SK-N-SH (cell line): ENCODE measurements around the gene PLEKHA8. TPM values are rescaled to one million over a fixed set of nuclear protein-coding genes. Genes with fewer than 3 reads are reported as not detected.

Experiments used
- CTCF ChIA-PET: fragments of 300-600, 350-600 bp; formaldehyde crosslinking; extraction: SDS; loops from one replicate; lab custom pipeline; 2021; lab: Yijun Ruan, JAX
- POLR2A ChIA-PET: fragments of 350-600 bp; sonication (Branson Sonifier 250); formaldehyde crosslinking; extraction: SDS; loops from one replicate; lab custom pipeline; 2020; ENCODE audit warnings: antibody characterized with exemption, inconsistent platforms; lab: Yijun Ruan, JAX
- DNase-seq: peaks from one replicate; pipeline ENCODE4 v3.0.0; 2012
- H2AFZ ChIP-seq: fragments of 200-600 bp; sonication (generic); 2 replicates; pipeline ENCODE4 v1.8.1; 2016; ENCODE audit warnings: antibody characterized with exemption, mild to moderate bottlenecking, low read depth
- H3F3A ChIP-seq: fragments of 200-600 bp; sonication (generic); replicated peaks from 2 replicates; pipeline ENCODE3; 2016; ENCODE audit warnings: antibody characterized with exemption, mild to moderate bottlenecking; ENCODE audit not compliant: insufficient read depth
- H3K27ac ChIP-seq, 2 experiments: fragments of 200-500 bp in 1 of 2; fragments of 200-600 bp in 1 of 2; sonication (Bioruptor generic) in 1 of 2; sonication (generic), shearing (Covaris generic) in 1 of 2; 2 replicates each; pipeline versions ENCODE4 v1.5.1 to v1.6.1; 2014 to 2016; ENCODE audit warnings: low read depth in 2 of 2, inconsistent platforms in 1 of 2, low read length in 1 of 2, mild to moderate bottlenecking in 1 of 2, mixed read lengths in 1 of 2
- H3K27me3 ChIP-seq: fragments of 200-600 bp; sonication (generic), shearing (Covaris generic); 2 replicates; pipeline ENCODE4 v1.6.1; 2016; ENCODE audit warnings: mixed run types; ENCODE audit not compliant: insufficient read depth
- H3K36me3 ChIP-seq, 2 experiments: fragments of 200-500 bp in 1 of 2; fragments of 200-600 bp in 1 of 2; sonication (Bioruptor generic) in 1 of 2; sonication (generic) in 1 of 2; replicated peaks in 1 of 2; 2 replicates each; pipeline versions ENCODE3 to v1.5.1; 2014 to 2016; ENCODE audit warnings: low read length in 1 of 2, mild to moderate bottlenecking in 1 of 2; ENCODE audit not compliant: insufficient read depth in 2 of 2, control insufficient read depth in 1 of 2
- H3K4me1 ChIP-seq, 2 experiments: fragments of 200-500 bp in 1 of 2; fragments of 200-600 bp in 1 of 2; sonication (Bioruptor generic) in 1 of 2; sonication (generic), shearing (Covaris generic) in 1 of 2; 2 replicates each; pipeline versions ENCODE4 v1.5.1 to v1.6.1; 2014 to 2016; ENCODE audit warnings: low read depth in 1 of 2, low read length in 1 of 2, mixed run types in 1 of 2; ENCODE audit not compliant: insufficient read depth in 2 of 2, control insufficient read depth in 1 of 2
- H3K4me2 ChIP-seq: fragments of 200-600 bp; sonication (generic), shearing (Covaris generic); 2 replicates; pipeline ENCODE4 v1.6.1; 2017; ENCODE audit warnings: mixed run types
- H3K4me3 ChIP-seq, 2 experiments: fragments of 200-500 bp in 1 of 2; fragments of 200-600 bp in 1 of 2; sonication (Bioruptor generic) in 1 of 2; sonication (generic), shearing (Covaris generic) in 1 of 2; 2 replicates each; pipeline versions ENCODE4 v1.5.1 to v1.8.1; 2014 to 2016; ENCODE audit warnings: low read depth in 2 of 2, inconsistent platforms in 1 of 2, low read length in 1 of 2, mild to moderate bottlenecking in 1 of 2, mixed read lengths in 1 of 2, moderate library complexity in 1 of 2
- H3K79me2 ChIP-seq: fragments of 200-600 bp; sonication (generic); 2 replicates; pipeline ENCODE4 v1.8.1; 2017; ENCODE audit warnings: mild to moderate bottlenecking; ENCODE audit not compliant: insufficient read depth
- H3K9ac ChIP-seq: fragments of 200-600 bp; sonication (generic); 2 replicates; pipeline ENCODE4 v1.6.1; 2017; ENCODE audit warnings: mixed run types
- H3K9me2 ChIP-seq: fragments of 200-600 bp; sonication (generic); 2 replicates; pipeline ENCODE4 v1.6.1; 2017; ENCODE audit warnings: mixed run types
- H3K9me3 ChIP-seq: fragments of 200-600 bp; sonication (generic); 2 replicates; pipeline ENCODE4 v1.6.1; 2017; ENCODE audit warnings: mixed run types, mild to moderate bottlenecking, moderate library complexity
- H4K20me1 ChIP-seq: fragments of 200-600 bp; sonication (generic); 2 replicates; pipeline ENCODE4 v1.6.1; 2017; ENCODE audit warnings: mild to moderate bottlenecking, mixed run types; ENCODE audit not compliant: insufficient read depth
- ELF1 ChIP-seq: IDR thresholded peaks from 2 replicates; pipeline ENCODE4 v1.4.0; 2012
- EZH2phosphoT487 ChIP-seq: fragments of 200-600 bp; sonication (generic); IDR thresholded peaks from 2 replicates; pipeline ENCODE4 v1.6.1; 2017; ENCODE audit warnings: low read depth, mixed run types, mild to moderate bottlenecking, antibody characterized with exemption, moderate library complexity, borderline replicate concordance
- FOSL2 ChIP-seq: IDR thresholded peaks from 2 replicates; pipeline ENCODE4 v1.4.0; 2012; ENCODE audit warnings: low read depth, mild to moderate bottlenecking, moderate library complexity, borderline replicate concordance
- GABPA ChIP-seq: IDR thresholded peaks from 2 replicates; pipeline ENCODE4 v1.4.0; 2012; ENCODE audit warnings: low read depth, mild to moderate bottlenecking
- IRF3 ChIP-seq: fragments of 150-350 bp; IDR thresholded peaks from 2 replicates; pipeline ENCODE4 v1.6.1; 2016; ENCODE audit warnings: mild to moderate bottlenecking, low read depth, low read length
- JUND ChIP-seq: IDR thresholded peaks from 2 replicates; pipeline ENCODE4 v1.4.0; 2012
- MAX ChIP-seq: IDR thresholded peaks from 2 replicates; pipeline ENCODE4 v1.4.0; 2012; ENCODE audit warnings: low read depth
- NRF1 ChIP-seq: IDR thresholded peaks from 2 replicates; pipeline ENCODE4 v1.6.1; 2012; ENCODE audit warnings: low read depth, mild to moderate bottlenecking, low read length
- RAD21 ChIP-seq: IDR thresholded peaks from 2 replicates; pipeline ENCODE4 v1.6.1; 2012; ENCODE audit warnings: mild to moderate bottlenecking, low read length
- RCOR1 ChIP-seq: fragments of 150-350 bp; IDR thresholded peaks from 2 replicates; pipeline ENCODE4 v1.6.1; 2017; ENCODE audit warnings: antibody characterized with exemption, low read length
- RXRA ChIP-seq: IDR thresholded peaks from 2 replicates; pipeline ENCODE4 v1.4.0; 2012; ENCODE audit warnings: low read depth, mild to moderate bottlenecking, borderline replicate concordance
- SMC3 ChIP-seq: IDR thresholded peaks from 2 replicates; pipeline ENCODE4 v1.6.1; 2012; ENCODE audit warnings: low read depth, low read length, improper control_type of control experiment
- YY1 ChIP-seq: IDR thresholded peaks from 2 replicates; pipeline ENCODE4 v1.4.0; 2012; ENCODE audit warnings: low read depth, mild to moderate bottlenecking
- WGBS: methylation state at CpG from one replicate; pipeline ENCODE4 v1.1.6; 2017; ENCODE audit warnings: low lambda C conversion rate; 5-methylcytosine and 5-hydroxymethylcytosine counted together
- polyA plus RNA-seq, 3 experiments: library from polyadenylated mRNA; depleted of rRNA; stranded (reverse); fragments of >200 nt; gene quantifications; 2 replicates each; pipeline ENCODE4 v1.2.3, GENCODE V29; 2012
- TF ChIP-seq, protein P1 (sequence below): IDR thresholded peaks from 2 replicates; pipeline ENCODE4 v1.4.0; 2012; ENCODE audit warnings: low read depth, borderline replicate concordance
- TF ChIP-seq, protein P2 (sequence below): fragments of 200-600 bp; sonication (generic); IDR thresholded peaks from 2 replicates; pipeline ENCODE4 v1.6.1; 2017; ENCODE audit warnings: antibody characterized with exemption, mild to moderate bottlenecking, moderate library complexity
- TF ChIP-seq, protein P3 (sequence below): IDR thresholded peaks from 2 replicates; pipeline ENCODE4; 2012

PLEKHA8 gene
- polyA plus RNA-seq, 1 of the 3 experiments (the other 2 are of a cell fraction), result 4.9 TPM

DNA sequence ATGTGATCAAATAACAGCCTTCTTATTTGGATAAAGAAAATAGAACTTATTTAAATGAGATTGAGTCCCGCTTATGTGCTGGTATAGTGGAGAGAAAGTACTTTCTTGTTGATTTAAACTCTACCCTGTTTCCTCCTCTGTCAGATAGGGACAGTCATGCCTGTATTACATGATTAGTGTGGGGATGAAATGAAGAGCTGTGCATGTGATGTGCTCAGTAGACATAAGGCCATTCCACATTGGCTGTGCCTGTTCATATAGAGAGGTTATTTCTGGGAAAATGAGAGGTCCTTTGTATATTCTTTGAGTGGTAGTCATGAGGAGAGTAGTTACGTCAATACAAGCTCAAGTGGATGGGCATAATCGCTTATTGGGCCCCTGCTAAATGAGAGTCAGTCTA, 112.2 kb downstream of the PLEKHA8 start:
- TF ChIP-seq MAX (no peak), RXRA (no peak), JUND (no peak), FOSL2 (no peak), SMC3 (no peak), EZH2phosphoT487 (no peak), NRF1 (no peak), RCOR1 (no peak), RAD21 (no peak), ELF1 (no peak), YY1 (no peak), IRF3 (no peak), GABPA (no peak)
- TF ChIP-seq, protein P1, sequence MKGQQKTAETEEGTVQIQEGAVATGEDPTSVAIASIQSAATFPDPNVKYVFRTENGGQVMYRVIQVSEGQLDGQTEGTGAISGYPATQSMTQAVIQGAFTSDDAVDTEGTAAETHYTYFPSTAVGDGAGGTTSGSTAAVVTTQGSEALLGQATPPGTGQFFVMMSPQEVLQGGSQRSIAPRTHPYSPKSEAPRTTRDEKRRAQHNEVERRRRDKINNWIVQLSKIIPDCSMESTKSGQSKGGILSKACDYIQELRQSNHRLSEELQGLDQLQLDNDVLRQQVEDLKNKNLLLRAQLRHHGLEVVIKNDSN, result no peak
- TF ChIP-seq, protein P2, sequence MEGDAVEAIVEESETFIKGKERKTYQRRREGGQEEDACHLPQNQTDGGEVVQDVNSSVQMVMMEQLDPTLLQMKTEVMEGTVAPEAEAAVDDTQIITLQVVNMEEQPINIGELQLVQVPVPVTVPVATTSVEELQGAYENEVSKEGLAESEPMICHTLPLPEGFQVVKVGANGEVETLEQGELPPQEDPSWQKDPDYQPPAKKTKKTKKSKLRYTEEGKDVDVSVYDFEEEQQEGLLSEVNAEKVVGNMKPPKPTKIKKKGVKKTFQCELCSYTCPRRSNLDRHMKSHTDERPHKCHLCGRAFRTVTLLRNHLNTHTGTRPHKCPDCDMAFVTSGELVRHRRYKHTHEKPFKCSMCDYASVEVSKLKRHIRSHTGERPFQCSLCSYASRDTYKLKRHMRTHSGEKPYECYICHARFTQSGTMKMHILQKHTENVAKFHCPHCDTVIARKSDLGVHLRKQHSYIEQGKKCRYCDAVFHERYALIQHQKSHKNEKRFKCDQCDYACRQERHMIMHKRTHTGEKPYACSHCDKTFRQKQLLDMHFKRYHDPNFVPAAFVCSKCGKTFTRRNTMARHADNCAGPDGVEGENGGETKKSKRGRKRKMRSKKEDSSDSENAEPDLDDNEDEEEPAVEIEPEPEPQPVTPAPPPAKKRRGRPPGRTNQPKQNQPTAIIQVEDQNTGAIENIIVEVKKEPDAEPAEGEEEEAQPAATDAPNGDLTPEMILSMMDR, result no peak
- TF ChIP-seq, protein P3, sequence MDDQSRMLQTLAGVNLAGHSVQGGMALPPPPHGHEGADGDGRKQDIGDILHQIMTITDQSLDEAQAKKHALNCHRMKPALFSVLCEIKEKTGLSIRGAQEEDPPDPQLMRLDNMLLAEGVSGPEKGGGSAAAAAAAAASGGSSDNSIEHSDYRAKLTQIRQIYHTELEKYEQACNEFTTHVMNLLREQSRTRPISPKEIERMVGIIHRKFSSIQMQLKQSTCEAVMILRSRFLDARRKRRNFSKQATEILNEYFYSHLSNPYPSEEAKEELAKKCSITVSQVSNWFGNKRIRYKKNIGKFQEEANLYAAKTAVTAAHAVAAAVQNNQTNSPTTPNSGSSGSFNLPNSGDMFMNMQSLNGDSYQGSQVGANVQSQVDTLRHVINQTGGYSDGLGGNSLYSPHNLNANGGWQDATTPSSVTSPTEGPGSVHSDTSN, result no peak
- TF ChIP-seq, all 33 proteins: peak for 0
- CTCF ChIA-PET, result interaction anchor here (0.6 to 1.5 kb wide), 3 partner anchors 17 to 143 kb away, joined by 3 read pairs; no protein-coding TSS in a partner anchor
- POLR2A ChIA-PET, result no interaction called here

More for the DNA sequence above, 112.2 kb downstream of the PLEKHA8 start:
- Histone ChIP-seq H3K27ac (no peak overlapping the region), H3K4me2 (no peak overlapping the region), H3K79me2 (peaks cover 65% of the 10 kb centered on the region), H3K9me3 (no peaks in the 10 kb centered on the region), H4K20me1 (no peaks in the 10 kb centered on the region), H3F3A (peaks cover 5% of the 10 kb centered on the region), H3K36me3 (no peaks in the 10 kb centered on the region), H3K9ac (no peak overlapping the region), H2AFZ (no peak overlapping the region), H3K9me2 (no peaks in the 10 kb centered on the region), H3K27me3 (no peaks in the 10 kb centered on the region), H3K4me1 (peaks cover 7 to 22% of the 10 kb centered on the region in 2 experiments), H3K4me3 (no peak overlapping the region)
- no peak for DNase-seq
- WGBS, result 91% methylated on average over 3 of the region's 3 CpGs
